CD1c-positive myeloid dendritic cell (primary cell): ENCODE data around the gene RPTOR.
"Not testable (repeated sequence)": the region's sequence is repeated elsewhere in the genome, so short reads cannot be mapped to it uniquely, and the experiment has no call there.

Experiments used
- DNase-seq: peaks from one replicate; pipeline ENCODE4 v3.0.0-alpha.2; 2016; ENCODE audit errors: extremely low spot score

Gene RPTOR

GRCh38 chr17:80742091-80742490 is 197.5 kb downstream of the RPTOR start:
- no peak for DNase-seq

- no peak for DNase-seq
Observed at GRCh38 chr17:80742581-80743180, 198.0 kb downstream of the RPTOR start.

- peak; percentile 28 for DNase-seq
Observed at GRCh38 chr17:80743181-80743771, 198.6 kb downstream of the RPTOR start.

- DNase-seq, result not testable (repeated sequence)
Observed at GRCh38 chr17:80743973-80744372, 199.3 kb downstream of the RPTOR start.

- not testable (repeated sequence) for DNase-seq
Observed at GRCh38 chr17:80744725-80745124, 200.1 kb downstream of the RPTOR start.

- DNase-seq, result no peak
Observed at GRCh38 chr17:80745183-80745582, 200.5 kb downstream of the RPTOR start.

- DNase-seq, result no peak
Observed at GRCh38 chr17:80746262-80746935, 201.8 kb downstream of the RPTOR start.

GRCh38 chr17:80747469-80747868 is 202.8 kb downstream of the RPTOR start:
- no peak for DNase-seq

GRCh38 chr17:80749611-80750010 is 205.0 kb downstream of the RPTOR start:
- no peak for DNase-seq

GRCh38 chr17:80750263-80750662 is 205.6 kb downstream of the RPTOR start:
- DNase-seq, result no peak

GRCh38 chr17:80751070-80751945 is 206.7 kb downstream of the RPTOR start:
- no peak for DNase-seq

GRCh38 chr17:80751946-80752581 is 207.4 kb downstream of the RPTOR start:
- no peak for DNase-seq

GRCh38 chr17:80753685-80754345 is 209.2 kb downstream of the RPTOR start:
- DNase-seq, result no peak

- no peak for DNase-seq
Observed at GRCh38 chr17:80754846-80755245, 210.2 kb downstream of the RPTOR start.

- no peak for DNase-seq
Observed at GRCh38 chr17:80755650-80756405, 211.2 kb downstream of the RPTOR start.

- no peak for DNase-seq
Observed at GRCh38 chr17:80758481-80759376, 214.1 kb downstream of the RPTOR start.

- DNase-seq, result no peak
Observed at GRCh38 chr17:80759377-80759673, 214.7 kb downstream of the RPTOR start.

GRCh38 chr17:80760511-80760911 is 215.9 kb downstream of the RPTOR start:
- DNase-seq, result peak; percentile 65

- no peak for DNase-seq
Observed at GRCh38 chr17:80761110-80761871, 216.7 kb downstream of the RPTOR start.
